ENCODE measurements around the gene PPP3R2.
"Not testable (repeated sequence)": the region's sequence is repeated elsewhere in the genome, so short reads cannot be mapped to it uniquely, and the experiment has no call there.

The PPP3R2 gene

GRCh38 chr9:101587332-101588043 is 7.3 kb downstream of the PPP3R2 start:
- DNase-seq (ENCODE audit: low spot score), result no peak

- no peak for DNase-seq (ENCODE audit: low spot score)
These were observed 8.1 kb downstream of the PPP3R2 start for GRCh38 chr9:101586651-101587050.

GRCh38 chr9:101585740-101586139 is 9.0 kb downstream of the PPP3R2 start:
- no peak for DNase-seq (ENCODE audit: low spot score)

DNA sequence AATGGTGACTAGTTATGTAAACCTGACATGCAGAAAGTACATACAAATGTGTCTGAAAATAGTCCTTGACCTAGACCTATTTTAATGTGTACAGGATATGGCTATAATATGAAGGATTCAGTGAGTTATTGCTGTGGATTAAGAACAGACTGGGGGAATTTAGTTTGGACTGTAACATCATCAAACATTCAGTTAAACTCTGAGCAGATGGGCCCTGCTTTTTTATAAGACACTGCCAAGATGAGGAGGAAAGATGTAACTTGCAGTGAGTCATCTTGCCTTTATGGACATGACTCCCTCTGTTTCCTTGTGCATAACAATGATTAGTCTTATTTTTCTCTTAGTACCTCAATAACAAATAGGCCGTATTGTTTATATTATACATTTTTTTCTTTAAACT is 12.2 kb downstream of the PPP3R2 start:
- no peak for DNase-seq (ENCODE audit: low spot score)

DNA sequence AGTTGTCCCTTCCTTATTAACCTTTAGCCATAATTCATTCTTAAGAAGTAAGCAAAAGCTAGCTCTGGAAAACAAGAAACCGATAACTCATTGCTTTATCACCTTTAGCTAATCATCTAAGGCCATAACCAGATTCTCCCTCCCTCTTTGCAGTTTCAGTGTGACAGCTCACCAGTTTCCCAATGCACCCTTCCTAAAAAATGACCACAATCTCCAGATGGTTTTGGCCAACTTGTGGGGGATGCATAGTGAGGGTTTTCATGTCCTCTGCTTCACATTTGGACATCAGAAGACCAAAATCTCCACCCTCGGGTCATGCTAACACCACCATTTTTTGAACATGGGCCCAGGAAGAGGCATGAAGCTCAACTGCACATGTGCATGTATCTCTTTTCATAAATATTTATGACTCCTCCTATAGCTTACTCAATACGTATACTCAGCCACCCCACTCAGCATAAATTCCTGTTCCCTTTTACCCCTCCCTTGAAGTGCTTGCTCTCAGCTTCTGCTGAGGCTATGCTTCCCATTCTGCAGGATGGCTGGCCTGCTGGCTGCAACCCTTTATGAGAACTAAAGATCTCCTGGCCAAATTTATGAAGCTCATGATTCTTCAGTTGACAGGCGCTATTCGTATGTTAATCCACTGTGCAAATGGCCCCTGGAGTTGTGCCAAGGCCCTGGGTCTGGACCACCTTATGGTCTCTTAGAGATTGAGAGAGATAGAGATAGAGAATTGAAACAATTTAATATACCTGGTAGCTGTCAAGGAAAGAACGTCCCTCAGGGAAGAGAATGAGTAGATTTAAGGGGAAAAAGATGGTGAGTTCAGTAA is 14.8 kb downstream of the PPP3R2 start:
- no peak for DNase-seq (ENCODE audit: low spot score)

DNA sequence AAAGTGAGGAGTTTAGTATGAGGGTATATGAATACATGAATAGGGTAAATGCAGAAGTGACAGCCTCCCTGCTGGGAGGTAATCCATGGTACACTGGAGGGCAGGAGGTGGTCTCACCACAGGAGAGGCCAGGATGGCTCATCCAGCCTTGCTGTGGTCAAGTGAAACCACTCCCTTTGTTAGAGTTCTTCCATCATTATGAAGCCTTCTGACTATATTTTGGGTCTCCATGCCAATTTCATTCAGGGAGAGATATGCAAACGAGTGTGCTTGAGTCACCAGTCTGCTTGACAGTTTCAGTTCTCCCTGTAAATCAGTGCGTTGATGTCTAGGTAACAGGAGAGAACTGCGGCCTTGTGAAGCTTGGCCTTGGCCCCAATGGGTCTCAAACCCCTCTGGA is 16.4 kb downstream of the PPP3R2 start:
- no peak for DNase-seq (ENCODE audit: low spot score)

- DNase-seq (ENCODE audit: low spot score), result no peak
These were observed 19.9 kb downstream of the PPP3R2 start for GRCh38 chr9:101574731-101575333.

DNA sequence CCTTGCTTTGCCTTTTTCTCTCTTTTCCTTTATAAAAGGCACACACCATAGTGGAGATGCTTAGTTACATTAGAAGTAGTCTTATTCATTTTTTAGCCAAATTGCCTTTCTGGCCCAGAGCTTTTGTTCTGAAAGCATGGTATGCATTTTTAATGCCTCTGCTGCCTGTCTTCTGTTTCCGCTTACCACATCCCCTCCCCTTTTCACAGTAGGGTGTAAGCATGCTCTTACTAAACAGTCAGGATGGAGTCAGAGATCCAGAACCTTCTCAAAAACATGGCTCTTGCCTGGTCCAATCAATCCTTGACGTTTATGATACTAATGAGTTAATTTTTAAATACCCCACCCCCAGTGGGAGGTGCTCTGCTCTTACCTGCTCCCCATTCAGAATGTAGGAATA is 22.5 kb downstream of the PPP3R2 start:
- no peak for DNase-seq (ENCODE audit: low spot score)

- DNase-seq (ENCODE audit: low spot score), result peak; percentile 59
These were observed 23.7 kb downstream of the PPP3R2 start for GRCh38 chr9:101571114-101571513.

- DNase-seq (ENCODE audit: low spot score), result peak; percentile 83
These were observed 24.8 kb downstream of the PPP3R2 start for GRCh38 chr9:101569741-101570501.

- DNase-seq (ENCODE audit: low spot score), result peak; percentile 40
These were observed 26.9 kb downstream of the PPP3R2 start for GRCh38 chr9:101567725-101568350.

GRCh38 chr9:101566904-101567724 is 27.7 kb downstream of the PPP3R2 start:
- peak; percentile 68 for DNase-seq (ENCODE audit: low spot score)

- no peak for DNase-seq (ENCODE audit: low spot score)
These were observed 30.5 kb downstream of the PPP3R2 start for GRCh38 chr9:101564252-101564651.

DNA sequence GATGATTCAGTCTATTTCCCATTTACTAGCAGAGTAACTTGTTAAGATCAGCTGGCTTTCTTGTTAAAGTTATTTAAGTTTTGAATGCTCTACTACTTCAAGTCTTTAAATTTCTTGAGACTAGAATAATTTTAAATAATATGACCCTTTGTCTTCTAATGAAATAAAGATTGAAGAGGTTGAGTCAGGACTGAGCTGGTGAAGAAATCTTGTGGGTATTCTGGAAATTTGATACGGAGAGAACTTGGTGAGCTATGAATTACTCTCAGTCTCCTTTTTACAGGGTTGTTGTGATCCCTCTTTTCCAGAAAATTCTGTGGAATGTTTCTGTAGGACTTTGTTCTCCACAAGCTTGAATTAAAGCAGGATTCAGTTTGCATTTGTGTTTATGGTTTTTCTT is 31.8 kb downstream of the PPP3R2 start:
- DNase-seq (ENCODE audit: low spot score), result no peak

- DNase-seq (ENCODE audit: low spot score), result no peak
These were observed 33.0 kb downstream of the PPP3R2 start for GRCh38 chr9:101561740-101562139.

DNA sequence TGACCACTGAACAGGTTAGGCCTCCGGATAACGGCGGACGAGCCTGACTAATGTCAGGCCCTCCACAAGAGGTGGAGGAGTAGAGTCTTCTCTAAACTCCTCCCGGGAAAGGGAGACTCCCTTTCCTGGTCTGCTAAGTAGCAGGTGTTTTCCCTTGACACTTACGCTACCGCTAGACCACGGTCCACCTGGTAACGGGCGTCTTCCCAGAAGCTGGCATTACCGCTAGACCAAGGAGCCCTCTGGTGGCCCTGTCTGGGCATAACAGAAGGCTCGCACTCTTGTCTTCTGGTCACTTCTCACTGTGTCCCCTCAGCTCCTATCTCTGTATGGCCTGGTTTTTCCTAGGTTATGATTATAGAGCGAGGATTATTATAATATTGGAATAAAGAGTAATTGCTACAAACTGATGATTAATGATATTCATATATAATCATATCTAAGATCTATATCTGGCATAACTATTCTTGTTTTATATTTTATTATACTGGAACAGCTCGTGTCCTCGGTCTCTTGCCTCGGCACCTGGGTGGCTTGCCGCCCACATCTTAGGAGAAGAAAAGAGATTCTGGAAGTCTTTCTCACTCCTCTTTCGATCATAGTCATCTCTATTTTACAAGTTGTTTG is 45.2 kb downstream of the PPP3R2 start:
- not testable (repeated sequence) for DNase-seq (ENCODE audit: low spot score)

- no peak for DNase-seq (ENCODE audit: low spot score)
These were observed 51.6 kb downstream of the PPP3R2 start for GRCh38 chr9:101543098-101543735.
